CD4-positive, alpha-beta memory T cell (primary cell): Measurements from ENCODE around the gene MSMO1. TPM values are rescaled to one million over a fixed set of nuclear protein-coding genes. Genes with fewer than 3 reads are reported as not detected.
A peak's percentile ranks its signal among the peaks of the same experiment; 100 is the strongest.

Experiments used
- CTCF ChIA-PET: fragments of 350-600 bp; sonication (Branson Sonifier 250); formaldehyde crosslinking; loops from one replicate; lab custom pipeline; 2021; ENCODE audit warnings: inconsistent platforms; ENCODE audit not compliant: partially characterized antibody; lab: Charles Lee
- POLR2A ChIA-PET: fragments of 350-600 bp; sonication (Branson Sonifier 250); formaldehyde crosslinking; loops from one replicate; lab custom pipeline; 2021; ENCODE audit not compliant: partially characterized antibody; lab: Charles Lee
- DNase-seq, 5 donors: peaks; one replicate each; pipeline versions ENCODE4 v3.0.0 to v3.0.0-alpha.2; 2020 to 2022; ENCODE audit warnings: mixed read lengths in 1 of 5
- H3K27ac ChIP-seq: one replicate; pipeline ENCODE4 v1.7.0; 2013; ENCODE audit warnings: low read depth, low read length
- H3K27me3 ChIP-seq: 2 replicates; pipeline ENCODE4 v1.7.0; 2013; ENCODE audit warnings: mild to moderate bottlenecking, low read length, moderate library complexity; ENCODE audit not compliant: insufficient read depth
- H3K36me3 ChIP-seq: 2 replicates; pipeline ENCODE4 v1.7.0; 2013; ENCODE audit warnings: mild to moderate bottlenecking, low read length, moderate library complexity; ENCODE audit not compliant: insufficient read depth
- H3K4me1 ChIP-seq: 2 replicates; pipeline ENCODE4 v1.7.0; 2013; ENCODE audit warnings: mild to moderate bottlenecking, low read length, moderate library complexity; ENCODE audit not compliant: insufficient read depth
- H3K4me3 ChIP-seq, 2 donors: one replicate each; pipeline ENCODE4 v1.7.0; 2013; ENCODE audit warnings: low read length in 2 of 2, mild to moderate bottlenecking in 1 of 2
- H3K9me3 ChIP-seq, 2 donors: one replicate each; pipeline ENCODE4 v1.7.0; 2013; ENCODE audit warnings: low read length in 2 of 2, control low read depth in 1 of 2; ENCODE audit not compliant: control insufficient read depth in 1 of 2
- H3K27ac Mint-ChIP-seq, 7 donors: one replicate each; pipeline ENCODE4 v1.8.0; 2020 to 2021; ENCODE audit warnings: mixed read lengths in 7 of 7, mild to moderate bottlenecking in 6 of 7, inconsistent platforms in 3 of 7, moderate library complexity in 3 of 7
- H3K27me3 Mint-ChIP-seq, 2 donors: one replicate each; pipeline ENCODE4 v1.8.0; 2020 to 2021; ENCODE audit warnings: mixed read lengths in 2 of 2
- H3K36me3 Mint-ChIP-seq, 2 donors: one replicate each; pipeline ENCODE4 v1.8.0; 2020 to 2021; ENCODE audit warnings: mixed read lengths in 2 of 2, inconsistent platforms in 1 of 2, mild to moderate bottlenecking in 1 of 2
- H3K4me1 Mint-ChIP-seq, 4 donors: one replicate each; pipeline ENCODE4 v1.8.0; 2020 to 2021; ENCODE audit warnings: mixed read lengths in 4 of 4, mild to moderate bottlenecking in 1 of 4
- H3K4me3 Mint-ChIP-seq, 8 donors: one replicate each; pipeline ENCODE4 v1.8.0; 2020 to 2021; ENCODE audit warnings: mixed read lengths in 8 of 8, mild to moderate bottlenecking in 7 of 8, moderate library complexity in 6 of 8, inconsistent platforms in 3 of 8
- H3K9me3 Mint-ChIP-seq, 8 donors: one replicate each; pipeline ENCODE4 v1.8.0; 2020 to 2021; ENCODE audit warnings: mixed read lengths in 8 of 8, mild to moderate bottlenecking in 5 of 8, inconsistent platforms in 3 of 8, moderate library complexity in 1 of 8
- intact Hi-C: fragments of 100-400 bp; cut with micrococcal nuclease; formaldehyde crosslinking; loops from one replicate; pipeline ENCODE4 v1.15.1; 2023
- polyA plus RNA-seq, 2 donors: library from polyadenylated mRNA; unstranded; fragments of 300-500 nt; fragmentation: Illumina TruSeq; gene quantifications; one replicate each; pipeline ENCODE4 v1.2.3, GENCODE V29; 2021
- total RNA-seq, 2 experiments: library from RNA; stranded (reverse); gene quantifications; one replicate each; pipeline ENCODE4 v1.2.3, GENCODE V29; 2021

Gene MSMO1
- total and polyA plus RNA-seq, 4 experiments from 2014 or later, result 24.4 to 34.0 (median 26.6) TPM

DNA sequence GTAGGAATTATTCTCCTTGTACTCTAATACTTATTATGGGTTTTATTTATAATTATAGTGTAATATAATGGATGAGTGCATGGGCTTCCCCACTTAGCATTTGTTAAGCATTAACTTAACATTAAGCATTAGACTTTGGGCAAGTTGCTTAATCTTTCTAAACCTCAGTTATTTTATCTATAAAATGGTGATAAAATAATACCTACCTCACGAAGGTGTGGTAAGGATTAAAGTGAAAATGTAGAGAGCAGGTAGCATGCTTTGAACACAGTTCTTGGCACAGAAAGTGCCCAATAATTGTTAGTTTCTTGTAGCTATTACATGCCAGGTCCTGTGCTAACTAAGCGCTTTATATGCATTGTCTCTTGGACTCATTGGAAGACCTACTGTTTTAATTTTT lies 2.6 kb downstream of the MSMO1 start:
- no peaks in the 10 kb centered on the region for H3K27me3 Mint-ChIP-seq
- no peak overlapping the region for H3K27ac Mint-ChIP-seq
- H3K9me3 Mint-ChIP-seq, result no peaks in the 10 kb centered on the region
- H3K9me3 ChIP-seq, result no peaks in the 10 kb centered on the region
- H3K4me3 Mint-ChIP-seq, result no peak overlapping the region
- peaks cover 53% of the 10 kb centered on the region for H3K4me1 ChIP-seq
- peaks cover 27 to 44% (median 31%) of the 10 kb centered on the region in 4 donors for H3K4me1 Mint-ChIP-seq
- ChIA-PET POLR2A (no interaction called here), CTCF (interaction anchor here (0.6 to 1.2 kb wide), 3 partner anchors 12 to 199 kb away, joined by 3 to 5 read pairs (median 4); no protein-coding TSS in a partner anchor)
- peaks cover 5% of the 10 kb centered on the region for H3K36me3 ChIP-seq
- no peak for DNase-seq
- no peak overlapping the region for H3K4me3 ChIP-seq
- peaks cover 7 to 27% of the 10 kb centered on the region in 2 donors for H3K36me3 Mint-ChIP-seq
- no peaks in the 10 kb centered on the region for H3K27me3 ChIP-seq
- no peak overlapping the region for H3K27ac ChIP-seq
- intact Hi-C loops, result no loop called here

DNA sequence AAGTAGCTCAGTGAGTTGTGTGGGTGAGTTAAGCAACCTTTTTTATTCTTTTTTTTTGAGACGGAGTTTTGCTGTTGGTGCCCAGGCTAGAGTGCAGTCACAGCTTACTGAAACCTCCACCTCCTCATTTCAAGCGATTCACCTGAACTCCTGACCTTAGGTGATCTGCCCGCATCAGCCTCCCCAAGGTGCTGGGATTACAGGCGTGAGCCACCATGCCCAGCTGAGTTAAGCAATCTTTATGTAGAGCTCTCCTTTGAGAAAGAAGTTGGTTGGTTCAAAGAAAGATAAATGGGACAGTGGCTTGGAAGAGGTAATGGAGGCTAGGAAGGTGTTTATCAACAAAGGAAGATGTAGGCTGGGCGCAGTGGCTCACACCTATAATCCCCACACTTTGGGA lies 3.2 kb downstream of the MSMO1 start:
- Histone ChIP-seq H3K36me3 (peaks cover 9% of the 10 kb centered on the region), H3K27ac (no peak overlapping the region), H3K9me3 (no peaks in the 10 kb centered on the region), H3K4me1 (peaks cover 53% of the 10 kb centered on the region), H3K27me3 (no peaks in the 10 kb centered on the region), H3K4me3 (no peak overlapping the region)
- Mint-ChIP-seq H3K36me3 (peaks cover 8 to 33% of the 10 kb centered on the region in 2 donors), H3K4me3 (peak overlapping the region in 1 of 8 donors; percentile 2), H3K27ac (no peak overlapping the region), H3K27me3 (no peaks in the 10 kb centered on the region), H3K4me1 (peaks cover 29 to 44% (median 30%) of the 10 kb centered on the region in 4 donors), H3K9me3 (no peaks in the 10 kb centered on the region)
- POLR2A ChIA-PET, result no interaction called here
- CTCF ChIA-PET, result interaction anchor here (0.6 to 1.2 kb wide), 3 partner anchors 12 to 200 kb away, joined by 3 to 5 read pairs (median 4); no protein-coding TSS in a partner anchor
- intact Hi-C loops, result no loop called here
- no peak for DNase-seq

DNA sequence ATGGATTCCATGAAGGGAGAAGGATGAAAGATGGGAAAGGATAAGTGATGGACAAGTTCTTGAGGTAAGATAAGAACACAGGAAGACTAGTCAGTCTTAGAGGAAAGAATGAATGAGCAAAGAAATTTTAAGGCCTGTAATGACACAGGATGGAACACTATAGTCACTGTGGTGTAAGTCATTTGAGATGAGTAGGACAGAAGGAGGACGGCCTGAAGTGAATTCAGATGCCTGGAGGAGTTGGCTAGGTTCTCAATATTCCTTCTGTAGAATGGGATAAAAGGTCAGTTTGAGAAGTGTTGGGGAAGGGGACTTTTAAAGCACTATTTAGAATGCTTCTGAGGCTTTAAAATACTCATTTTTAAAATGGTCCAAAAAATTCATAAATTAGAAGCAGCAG lies 3.9 kb downstream of the MSMO1 start:
- intact Hi-C loops, result no loop called here

DNA sequence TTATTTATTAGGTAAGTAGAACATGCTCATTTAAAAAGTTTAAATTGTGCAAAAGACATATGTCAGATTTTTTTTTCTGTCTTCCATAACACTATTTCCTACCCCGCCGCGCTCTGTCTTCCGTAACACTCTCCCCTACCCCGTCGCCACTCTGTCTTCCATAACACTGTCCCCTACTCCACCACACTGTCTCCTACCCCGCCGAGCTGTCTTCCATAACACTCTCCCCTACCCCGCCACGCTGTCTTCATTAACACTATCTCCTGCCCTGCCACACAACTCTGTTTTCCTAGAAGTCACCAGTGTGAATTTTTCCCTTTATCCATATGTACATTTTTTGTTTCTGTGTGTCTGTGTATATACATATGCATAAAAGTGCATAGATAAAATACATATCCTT lies 4.4 kb downstream of the MSMO1 start:
- Histone ChIP-seq H3K27me3 (no peaks in the 10 kb centered on the region), H3K36me3 (peaks cover 9% of the 10 kb centered on the region), H3K27ac (no peak overlapping the region), H3K4me3 (no peak overlapping the region), H3K4me1 (peaks cover 46% of the 10 kb centered on the region), H3K9me3 (no peaks in the 10 kb centered on the region)
- Mint-ChIP-seq H3K36me3 (peaks cover 8 to 39% of the 10 kb centered on the region in 2 donors), H3K27ac (peak overlapping the region in 4 of 7 donors; percentile 5 to 74 (median 22)), H3K4me3 (peak overlapping the region in 2 of 8 donors; percentile 11 to 29), H3K4me1 (peaks cover 22 to 40% (median 30%) of the 10 kb centered on the region in 4 donors), H3K27me3 (no peaks in the 10 kb centered on the region), H3K9me3 (no peaks in the 10 kb centered on the region)
- POLR2A ChIA-PET, result no interaction called here
- CTCF ChIA-PET, result interaction anchor here (1.5 kb wide), 1 partner anchor 201 kb away, joined by 4 read pairs; no protein-coding TSS in a partner anchor
- intact Hi-C loops, result no loop called here
- no peak for DNase-seq

More for the DNA sequence above, 3.9 kb downstream of the MSMO1 start:
- Mint-ChIP-seq H3K9me3 (no peaks in the 10 kb centered on the region), H3K27me3 (no peaks in the 10 kb centered on the region), H3K27ac (peak overlapping the region in 1 of 7 donors; percentile 11), H3K4me3 (no peak overlapping the region), H3K4me1 (peaks cover 23 to 38% (median 29%) of the 10 kb centered on the region in 4 donors), H3K36me3 (peaks cover 8 to 35% of the 10 kb centered on the region in 2 donors)
- CTCF ChIA-PET, result interaction anchor here (1.5 kb wide), 1 partner anchor 200 kb away, joined by 4 read pairs; no protein-coding TSS in a partner anchor
- Histone ChIP-seq H3K9me3 (no peaks in the 10 kb centered on the region), H3K4me3 (no peak overlapping the region), H3K4me1 (peaks cover 48% of the 10 kb centered on the region), H3K27ac (no peak overlapping the region), H3K27me3 (no peaks in the 10 kb centered on the region), H3K36me3 (peaks cover 9% of the 10 kb centered on the region)
- POLR2A ChIA-PET, result no interaction called here
- DNase-seq, result no peak

DNA sequence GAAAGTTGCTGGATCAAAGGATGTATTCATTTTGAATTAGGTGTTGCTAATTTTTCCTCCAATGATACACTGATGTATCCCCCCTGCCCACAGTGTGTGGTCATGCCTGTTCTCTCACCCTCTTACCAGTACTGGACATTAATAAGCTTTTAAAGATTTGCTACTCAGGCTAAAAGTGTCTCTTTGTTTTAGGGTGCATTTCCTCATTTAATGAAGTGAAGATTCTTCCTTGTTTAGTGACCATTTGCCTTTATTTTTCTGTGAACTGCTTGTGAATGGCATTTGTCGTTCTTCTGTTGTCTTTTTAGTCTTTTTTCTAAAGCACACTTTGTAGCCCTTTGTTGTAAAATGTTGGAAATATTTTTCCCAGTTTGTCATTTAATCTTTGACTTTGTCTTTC lies 5.0 kb downstream of the MSMO1 start:
- CTCF ChIA-PET, result interaction anchor here (1.4 to 2.9 kb wide), 3 partner anchors 19 to 219 kb away, joined by 4 to 13 read pairs (median 4); partner anchors contain the start of gene TMEM192
- H3K27ac Mint-ChIP-seq, result peak overlapping the region in 4 of 7 donors; percentile 6 to 74 (median 34)
- H3K4me3 Mint-ChIP-seq, result no peak overlapping the region
- H3K4me3 ChIP-seq, result no peak overlapping the region
- peaks cover 8 to 46% of the 10 kb centered on the region in 2 donors for H3K36me3 Mint-ChIP-seq
- no peaks in the 10 kb centered on the region for H3K27me3 Mint-ChIP-seq
- no peak overlapping the region for H3K27ac ChIP-seq
- POLR2A ChIA-PET, result no interaction called here
- no peaks in the 10 kb centered on the region for H3K27me3 ChIP-seq
- H3K4me1 ChIP-seq, result peaks cover 46% of the 10 kb centered on the region
- no peak for DNase-seq
- intact Hi-C loops, result no loop called here
- no peaks in the 10 kb centered on the region for H3K9me3 ChIP-seq
- H3K9me3 Mint-ChIP-seq, result no peaks in the 10 kb centered on the region
- H3K4me1 Mint-ChIP-seq, result peaks cover 24 to 40% (median 30%) of the 10 kb centered on the region in 4 donors
- H3K36me3 ChIP-seq, result peaks cover 9% of the 10 kb centered on the region

DNA sequence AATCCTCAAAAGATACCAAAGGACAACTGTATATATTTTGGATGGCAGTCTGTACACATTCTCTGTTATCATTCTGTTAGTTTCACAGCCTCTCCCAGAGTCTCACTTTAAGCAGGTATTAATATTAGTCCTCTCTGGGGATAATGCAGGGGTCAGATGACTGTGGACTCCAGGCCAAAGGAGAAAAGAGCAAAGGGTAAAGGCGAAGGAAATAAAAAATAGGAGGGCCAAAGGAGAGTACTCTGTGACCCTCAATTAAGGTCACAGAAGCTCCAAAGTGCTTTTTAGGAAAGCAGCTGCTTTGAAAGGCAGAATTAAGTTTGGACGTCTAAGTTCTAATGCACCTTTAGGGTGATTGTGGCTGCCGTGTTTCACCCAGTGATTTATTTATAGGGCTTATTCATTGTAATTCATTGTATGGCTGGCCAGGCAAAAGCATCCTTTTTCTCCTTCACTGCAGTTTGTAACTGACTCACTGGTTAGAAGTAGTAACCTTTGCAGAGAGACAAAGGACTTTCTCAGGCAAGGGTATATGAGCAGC lies 7.8 kb downstream of the MSMO1 start:
- H3K27me3 Mint-ChIP-seq, result no peaks in the 10 kb centered on the region
- Histone ChIP-seq H3K36me3 (peaks cover 20% of the 10 kb centered on the region), H3K27ac (no peak overlapping the region), H3K4me3 (no peak overlapping the region), H3K9me3 (no peaks in the 10 kb centered on the region), H3K4me1 (peaks cover 23% of the 10 kb centered on the region), H3K27me3 (no peaks in the 10 kb centered on the region)
- peak overlapping the region in 4 of 7 donors; percentile 57 to 65 (median 60) for H3K27ac Mint-ChIP-seq
- no peak for DNase-seq
- intact Hi-C loops, result no loop called here
- no peak overlapping the region for H3K4me3 Mint-ChIP-seq
- peaks cover 23 to 39% (median 27%) of the 10 kb centered on the region in 4 donors for H3K4me1 Mint-ChIP-seq
- ChIA-PET POLR2A (interaction anchor here (0.6 kb wide), 1 partner anchor 16 kb away, joined by 3 read pairs; no protein-coding TSS in a partner anchor), CTCF (interaction anchor here (1.6 to 2.9 kb wide), 2 partner anchors 8 to 222 kb away, joined by 3 to 13 read pairs; partner anchors contain the start of gene TMEM192)
- H3K9me3 Mint-ChIP-seq, result no peaks in the 10 kb centered on the region
- H3K36me3 Mint-ChIP-seq, result peaks cover 8 to 64% of the 10 kb centered on the region in 2 donors

DNA sequence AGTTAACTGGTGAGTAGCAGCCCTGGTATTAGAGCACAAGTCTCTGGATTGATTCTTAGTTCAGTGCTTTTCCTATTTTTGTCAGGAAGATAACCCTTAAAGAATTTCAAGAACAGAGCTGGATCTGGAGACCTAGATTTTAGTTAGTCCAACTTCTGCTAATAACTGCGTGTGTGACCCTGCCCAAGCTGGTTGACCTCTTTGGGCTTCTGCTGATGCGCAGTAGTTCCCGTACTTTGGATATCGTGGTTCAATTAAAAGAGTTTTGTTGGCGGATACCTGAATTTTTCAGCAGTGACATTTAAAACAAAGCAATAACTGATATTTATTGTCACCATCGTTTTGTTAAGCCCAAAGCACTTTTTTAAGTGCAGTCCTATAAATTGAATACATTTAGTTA lies 9.3 kb downstream of the MSMO1 start:
- Histone ChIP-seq H3K4me1 (peaks cover 9% of the 10 kb centered on the region), H3K4me3 (no peak overlapping the region), H3K27me3 (no peaks in the 10 kb centered on the region), H3K36me3 (peaks cover 20% of the 10 kb centered on the region), H3K27ac (no peak overlapping the region), H3K9me3 (no peaks in the 10 kb centered on the region)
- ChIA-PET CTCF (no interaction called here), POLR2A (no interaction called here)
- Mint-ChIP-seq H3K36me3 (peaks cover 8 to 67% of the 10 kb centered on the region in 2 donors), H3K9me3 (no peaks in the 10 kb centered on the region), H3K27me3 (no peaks in the 10 kb centered on the region), H3K4me1 (peaks cover 14 to 24% (median 15%) of the 10 kb centered on the region in 4 donors), H3K4me3 (no peak overlapping the region), H3K27ac (no peak overlapping the region)
- DNase-seq, result no peak
- intact Hi-C loops, result no loop called here
